Stimulated activated CD4-positive, alpha-beta T cell treated with anti-CD3 and anti-CD28 coated beads, Interleukin-4, amount 100 ng/mL, for 48 hours (primary cell): ENCODE measurements around the gene ACSS1.

Experiments
- DNase-seq, 2 donors: peaks; one replicate each; pipeline ENCODE4 v3.0.0-alpha.2; 2020; ENCODE audit warnings: low read depth in 2 of 2

The ACSS1 gene

GRCh38 chr20:25058847-25059810 lies 1.2 kb upstream of the ACSS1 start:
- no peak for DNase-seq

GRCh38 chr20:25057234-25058050 lies 497 bp downstream of the ACSS1 start:
- DNase-seq: peak; percentile 50 to 64

- DNase-seq: no peak
These were observed 1.2 kb downstream of the ACSS1 start for GRCh38 chr20:25056690-25057233.

GRCh38 chr20:25055711-25056495 lies 2.0 kb downstream of the ACSS1 start:
- no peak for DNase-seq

- DNase-seq: no peak
These were observed 2.8 kb downstream of the ACSS1 start for GRCh38 chr20:25054995-25055629.

- no peak for DNase-seq
These were observed 3.7 kb downstream of the ACSS1 start for GRCh38 chr20:25054096-25054820.

GRCh38 chr20:25053255-25054031 lies 4.5 kb downstream of the ACSS1 start:
- no peak for DNase-seq

- no peak for DNase-seq
These were observed 5.4 kb downstream of the ACSS1 start for GRCh38 chr20:25052255-25053194.

GRCh38 chr20:25051386-25052155 lies 6.4 kb downstream of the ACSS1 start:
- no peak for DNase-seq

- no peak for DNase-seq
These were observed 7.2 kb downstream of the ACSS1 start for GRCh38 chr20:25050501-25051350.

- no peak for DNase-seq
These were observed 7.9 kb downstream of the ACSS1 start for GRCh38 chr20:25050082-25050481.

- DNase-seq: no peak
These were observed 8.5 kb downstream of the ACSS1 start for GRCh38 chr20:25049261-25050060.

- no peak for DNase-seq
These were observed 9.4 kb downstream of the ACSS1 start for GRCh38 chr20:25048519-25048952.

GRCh38 chr20:25047766-25048165 lies 10.2 kb downstream of the ACSS1 start:
- no peak for DNase-seq

- no peak for DNase-seq
These were observed 10.9 kb downstream of the ACSS1 start for GRCh38 chr20:25046736-25047666.
